Lung microvascular endothelial cell (primary cell): ENCODE measurements around the gene RAB18. TPM values are rescaled to one million over a fixed set of nuclear protein-coding genes. Genes with fewer than 3 reads are reported as not detected.
"Not testable (repeated sequence)": the region's sequence is repeated elsewhere in the genome, so short reads cannot be mapped to it uniquely, and the experiment has no call there.

Experiments
- DNase-seq, 2 donors: peaks; one replicate each; pipeline versions ENCODE4 v3.0.0 to v3.0.0-alpha.2; 2010; ENCODE audit warnings: low read depth in 2 of 2
- total RNA-seq: library from RNA; depleted of rRNA; stranded (reverse); fragments of >200 nt; gene quantifications from 2 replicates; pipeline ENCODE4 v1.2.1, GENCODE V29; 2014

Gene RAB18
- total RNA-seq, 1 donor from 2014 or later, result 41.1 TPM

GRCh38 chr10:27504808-27505460 lies 830 bp downstream of the RAB18 start:
- DNase-seq, result peak; percentile 38 to 60

GRCh38 chr10:27505537-27505936 lies 1.4 kb downstream of the RAB18 start:
- DNase-seq, result not testable (repeated sequence)

GRCh38 chr10:27506280-27506679 lies 2.2 kb downstream of the RAB18 start:
- DNase-seq, result peak in 1 of 2 donors; percentile 4

- DNase-seq, result no peak
These were observed 8.4 kb downstream of the RAB18 start for GRCh38 chr10:27512548-27512947.

GRCh38 chr10:27513451-27514191 lies 9.5 kb downstream of the RAB18 start:
- DNase-seq, result peak; percentile 53 to 71

- DNase-seq, result no peak
These were observed 10.1 kb downstream of the RAB18 start for GRCh38 chr10:27514243-27514642.

GRCh38 chr10:27518261-27518660 lies 14.2 kb downstream of the RAB18 start:
- no peak for DNase-seq

- DNase-seq, result peak in 1 of 2 donors; percentile 13
These were observed 21.7 kb downstream of the RAB18 start for GRCh38 chr10:27525819-27526218.

GRCh38 chr10:27526242-27526641 lies 22.1 kb downstream of the RAB18 start:
- DNase-seq, result no peak

- peak in 1 of 2 donors; percentile 4 for DNase-seq
These were observed 23.7 kb downstream of the RAB18 start for GRCh38 chr10:27527666-27528295.

GRCh38 chr10:27529010-27529783 lies 25.1 kb downstream of the RAB18 start:
- DNase-seq, result peak in 1 of 2 donors; percentile 24

- no peak for DNase-seq
These were observed 26.4 kb downstream of the RAB18 start for GRCh38 chr10:27530477-27530876.

- DNase-seq, result no peak
These were observed 27.3 kb downstream of the RAB18 start for GRCh38 chr10:27531336-27531847.

- DNase-seq, result no peak
These were observed 30.1 kb downstream of the RAB18 start for GRCh38 chr10:27534161-27534700.

- no peak for DNase-seq
These were observed 31.2 kb downstream of the RAB18 start for GRCh38 chr10:27535317-27535716.

GRCh38 chr10:27536437-27536836 lies 32.3 kb downstream of the RAB18 start:
- no peak for DNase-seq

GRCh38 chr10:27537166-27537565 lies 33.1 kb downstream of the RAB18 start:
- DNase-seq, result no peak

GRCh38 chr10:27537787-27538186 lies 33.7 kb downstream of the RAB18 start:
- no peak for DNase-seq

GRCh38 chr10:27540672-27541071 lies 36.6 kb downstream of the RAB18 start:
- DNase-seq, result no peak

GRCh38 chr10:27541796-27542729 lies 38.0 kb downstream of the RAB18 start:
- DNase-seq, result no peak
